Forelimb muscle (tissue), 1 donor: ENCODE data around the gene ADAMTS14. TPM values are rescaled to one million over a fixed set of nuclear protein-coding genes. Genes with fewer than 3 reads are reported as not detected.
"Not testable (repeated sequence)": the region's sequence is repeated elsewhere in the genome, so short reads cannot be mapped to it uniquely, and the experiment has no call there.

ENCODE experiments used
- DNase-seq: peaks from one replicate; pipeline ENCODE4 v3.0.0-alpha.2; 2013; ENCODE audit warnings: low read depth
- polyA plus RNA-seq: library from polyadenylated mRNA; unstranded; fragments of 120-200 nt; gene quantifications from one replicate; pipeline ENCODE4 v1.2.1, GENCODE V29; 2013; ENCODE audit not compliant: insufficient read length

The ADAMTS14 gene
- polyA plus RNA-seq, 1 donor, result 17.9 TPM

GRCh38 chr10:70750156-70750703, 77.9 kb downstream of the ADAMTS14 start:
- DNase-seq, result no peak

DNA sequence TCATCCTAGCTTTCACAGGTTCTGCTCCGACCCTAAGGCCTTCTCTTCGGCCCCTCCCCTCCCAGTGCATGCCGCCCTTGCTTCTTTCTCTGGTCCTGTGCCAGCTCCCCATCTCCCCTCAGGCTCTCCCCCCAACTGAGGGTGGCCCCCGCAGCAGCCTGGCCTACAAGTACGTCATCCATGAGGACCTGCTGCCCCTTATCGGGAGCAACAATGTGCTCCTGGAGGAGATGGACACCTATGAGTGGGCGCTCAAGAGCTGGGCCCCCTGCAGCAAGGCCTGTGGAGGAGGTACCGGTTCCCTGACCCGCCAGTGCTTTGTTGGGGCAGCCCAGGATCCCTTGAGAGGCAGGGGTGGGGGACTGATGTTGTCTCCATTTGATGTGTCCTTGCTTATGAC, 79.0 kb downstream of the ADAMTS14 start:
- DNase-seq, result no peak

- no peak for DNase-seq
These were observed 79.7 kb downstream of the ADAMTS14 start for GRCh38 chr10:70751991-70752390.

- DNase-seq, result no peak
These were observed 80.3 kb downstream of the ADAMTS14 start for GRCh38 chr10:70752571-70752970.

GRCh38 chr10:70753026-70753663, 80.8 kb downstream of the ADAMTS14 start:
- no peak for DNase-seq

DNA sequence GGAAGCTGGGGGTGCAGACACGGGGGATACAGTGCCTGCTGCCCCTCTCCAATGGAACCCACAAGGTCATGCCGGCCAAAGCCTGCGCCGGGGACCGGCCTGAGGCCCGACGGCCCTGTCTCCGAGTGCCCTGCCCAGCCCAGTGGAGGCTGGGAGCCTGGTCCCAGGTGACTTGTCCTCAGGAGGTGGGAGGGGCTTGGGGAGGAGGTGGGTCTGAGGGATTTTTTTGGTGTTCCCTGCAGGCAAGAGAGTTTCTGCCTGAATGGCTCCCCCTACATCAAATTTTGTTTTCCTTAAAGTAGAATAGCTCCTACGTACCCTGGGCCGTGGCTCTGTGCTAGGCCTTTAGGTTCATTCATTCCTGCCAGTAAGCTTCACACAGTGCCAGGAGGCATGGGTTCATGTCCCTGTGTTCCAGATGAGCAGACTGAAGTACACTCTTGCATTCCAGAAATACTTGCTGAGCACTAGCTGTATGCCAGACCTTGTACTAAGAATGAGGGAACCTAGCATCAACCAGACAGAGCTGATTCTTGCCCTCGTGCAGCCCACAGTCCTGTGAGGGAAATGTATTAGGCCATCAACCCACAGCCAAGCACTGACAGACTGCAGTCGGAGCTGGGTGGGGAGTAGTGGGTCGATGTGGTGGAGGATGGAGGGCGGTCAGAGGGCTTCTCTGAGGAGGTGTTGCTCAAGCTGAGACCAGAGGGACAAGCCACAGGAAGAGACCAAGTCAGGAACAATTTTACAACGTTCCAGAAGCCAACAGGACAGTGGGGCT, 81.7 kb downstream of the ADAMTS14 start:
- DNase-seq, result no peak

- DNase-seq, result no peak
These were observed 84.5 kb downstream of the ADAMTS14 start for GRCh38 chr10:70756700-70757360.

DNA sequence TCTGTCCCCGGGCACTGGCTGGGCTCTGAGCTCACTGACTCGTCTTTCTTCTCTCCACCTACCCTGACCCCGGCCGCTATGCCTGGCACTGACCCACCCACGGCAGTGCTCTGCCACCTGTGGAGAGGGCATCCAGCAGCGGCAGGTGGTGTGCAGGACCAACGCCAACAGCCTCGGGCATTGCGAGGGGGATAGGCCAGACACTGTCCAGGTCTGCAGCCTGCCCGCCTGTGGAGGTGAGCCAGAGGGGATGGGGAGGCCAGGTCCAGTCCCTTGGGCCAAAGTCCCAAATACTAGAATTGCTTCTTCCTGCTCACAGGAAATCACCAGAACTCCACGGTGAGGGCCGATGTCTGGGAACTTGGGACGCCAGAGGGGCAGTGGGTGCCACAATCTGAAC, 85.5 kb downstream of the ADAMTS14 start:
- no peak for DNase-seq

GRCh38 chr10:70758757-70759514, 86.6 kb downstream of the ADAMTS14 start:
- DNase-seq, result peak; percentile 60

DNA sequence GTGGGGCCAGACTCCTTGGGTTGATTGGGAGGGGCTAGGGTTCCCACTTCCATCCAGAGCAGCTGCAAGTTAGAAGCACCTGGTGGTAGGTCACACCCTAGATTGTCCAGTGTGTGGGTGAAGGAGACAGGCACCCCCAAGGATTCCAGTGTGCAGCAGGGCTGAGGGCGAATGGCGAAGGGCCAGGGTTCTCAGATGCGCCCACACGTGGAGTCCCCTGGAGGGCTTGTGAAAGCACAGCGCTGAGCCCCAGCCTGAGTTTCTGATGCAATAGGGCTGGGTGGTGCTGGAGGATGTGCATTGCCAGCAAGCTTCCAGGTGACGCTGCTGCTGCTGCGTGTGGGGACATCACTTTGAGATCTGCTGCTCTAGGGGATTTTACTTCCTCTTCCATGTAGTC, 87.5 kb downstream of the ADAMTS14 start:
- DNase-seq, result no peak

DNA sequence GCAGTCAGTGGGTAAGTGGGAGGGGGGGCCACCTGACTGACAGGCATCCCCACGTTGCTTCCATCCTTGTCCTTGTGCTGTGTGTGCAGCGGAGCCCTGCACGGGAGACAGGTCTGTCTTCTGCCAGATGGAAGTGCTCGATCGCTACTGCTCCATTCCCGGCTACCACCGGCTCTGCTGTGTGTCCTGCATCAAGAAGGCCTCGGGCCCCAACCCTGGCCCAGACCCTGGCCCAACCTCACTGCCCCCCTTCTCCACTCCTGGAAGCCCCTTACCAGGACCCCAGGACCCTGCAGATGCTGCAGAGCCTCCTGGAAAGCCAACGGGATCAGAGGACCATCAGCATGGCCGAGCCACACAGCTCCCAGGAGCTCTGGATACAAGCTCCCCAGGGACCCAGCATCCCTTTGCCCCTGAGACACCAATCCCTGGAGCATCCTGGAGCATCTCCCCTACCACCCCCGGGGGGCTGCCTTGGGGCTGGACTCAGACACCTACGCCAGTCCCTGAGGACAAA, 88.0 kb downstream of the ADAMTS14 start:
- no peak for DNase-seq

DNA sequence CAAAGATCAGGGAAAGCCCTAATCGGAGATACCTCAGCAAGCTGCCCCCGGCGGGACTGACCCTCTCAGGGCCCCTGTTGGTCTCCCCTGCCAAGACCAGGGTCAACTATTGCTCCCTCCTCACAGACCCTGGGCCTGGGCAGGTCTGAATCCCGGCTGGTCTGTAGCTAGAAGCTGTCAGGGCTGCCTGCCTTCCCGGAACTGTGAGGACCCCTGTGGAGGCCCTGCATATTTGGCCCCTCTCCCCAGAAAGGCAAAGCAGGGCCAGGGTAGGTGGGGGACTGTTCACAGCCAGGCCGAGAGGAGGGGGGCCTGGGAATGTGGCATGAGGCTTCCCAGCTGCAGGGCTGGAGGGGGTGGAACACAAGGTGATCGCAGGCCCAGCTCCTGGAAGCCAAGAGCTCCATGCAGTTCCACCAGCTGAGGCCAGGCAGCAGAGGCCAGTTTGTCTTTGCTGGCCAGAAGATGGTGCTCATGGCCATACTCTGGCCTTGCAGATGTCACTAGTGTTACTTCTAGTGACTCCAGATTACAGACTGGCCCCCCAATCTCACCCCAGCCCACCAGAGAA, 88.8 kb downstream of the ADAMTS14 start:
- no peak for DNase-seq

GRCh38 chr10:70761727-70762350, 89.5 kb downstream of the ADAMTS14 start:
- DNase-seq, result no peak

GRCh38 chr10:70762441-70763175, 90.3 kb downstream of the ADAMTS14 start:
- DNase-seq, result no peak

GRCh38 chr10:70763567-70763966, 91.3 kb downstream of the ADAMTS14 start:
- DNase-seq, result no peak

- no peak for DNase-seq
These were observed 93.7 kb downstream of the ADAMTS14 start for GRCh38 chr10:70765794-70766594.

GRCh38 chr10:70768026-70768685, 95.8 kb downstream of the ADAMTS14 start:
- not testable (repeated sequence) for DNase-seq

GRCh38 chr10:70769121-70769520, 96.8 kb downstream of the ADAMTS14 start:
- DNase-seq, result no peak

DNA sequence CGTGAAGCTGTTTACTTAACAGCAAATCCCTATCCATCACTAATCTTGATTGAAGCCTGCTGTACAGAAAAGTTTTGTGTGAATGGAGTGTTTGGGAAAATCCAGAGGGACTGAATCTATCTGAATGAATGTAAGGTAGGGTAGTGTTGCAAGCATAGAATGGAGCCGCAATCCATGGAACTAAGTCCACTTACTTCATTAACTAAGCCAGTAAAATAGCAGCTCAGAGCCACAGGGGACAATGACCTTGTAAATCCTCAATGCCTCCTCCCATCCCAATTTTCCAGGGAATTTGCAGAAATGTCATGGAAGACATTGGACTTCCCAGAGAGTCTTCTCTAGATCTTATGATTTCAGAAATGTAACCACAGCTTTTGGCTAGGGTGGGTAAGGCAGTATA, 97.7 kb downstream of the ADAMTS14 start:
- DNase-seq, result no peak
